Measurements from ENCODE around the gene MOB2. TPM values are rescaled to one million over a fixed set of nuclear protein-coding genes. Genes with fewer than 3 reads are reported as not detected.

MOB2 gene
- total RNA-seq, 2 experiments from 2014 or later, result 37.0 to 38.3 TPM

DNA sequence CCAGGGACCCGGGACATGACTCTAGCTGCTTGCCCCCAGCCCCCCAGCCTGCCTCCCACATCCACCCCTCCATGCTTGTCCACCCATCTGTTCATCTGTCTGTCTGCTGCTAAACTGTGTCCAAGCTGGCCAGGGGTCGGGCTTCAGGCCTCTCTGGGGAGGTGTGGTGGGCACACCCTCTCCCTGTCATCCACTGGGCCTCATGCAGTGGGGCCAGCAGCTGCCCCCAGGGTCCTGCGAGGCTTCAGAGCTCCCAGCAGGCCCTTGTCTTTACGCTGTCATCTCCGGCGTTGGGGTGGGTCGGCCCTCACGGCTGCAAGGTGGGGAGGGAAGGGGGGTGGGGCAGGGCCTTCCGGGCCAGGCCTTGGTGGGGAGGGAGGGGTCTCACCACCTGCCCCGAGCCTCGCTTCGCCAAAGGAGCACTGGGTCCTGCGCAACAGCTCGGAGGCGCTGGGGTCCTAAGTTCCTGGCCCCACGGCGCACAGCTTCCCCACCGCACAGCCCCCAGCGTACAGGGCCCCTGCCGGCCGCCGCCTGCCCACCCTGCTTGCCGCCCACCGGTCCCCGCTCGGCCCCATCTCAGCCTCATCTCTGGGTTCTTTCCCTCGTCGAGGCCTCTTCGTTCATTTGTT, 26.7 kb downstream of the MOB2 start:
- H3K4me3 Mint-ChIP-seq, result no peak overlapping the region
- no peak overlapping the region for H3K27ac Mint-ChIP-seq
- H3K36me3 ChIP-seq (ENCODE audit: insufficient read depth, low read length), result no peaks in the 10 kb centered on the region
- ATAC-seq (ENCODE audit: poor library complexity) (no peak), DNase-seq (no peak)
- no peaks in the 10 kb centered on the region for H3K27me3 ChIP-seq (ENCODE audit: control insufficient read depth in 1 of 2, insufficient read depth in 2 of 2, low read length in 2 of 2)
- TF ChIP-seq, protein P1, sequence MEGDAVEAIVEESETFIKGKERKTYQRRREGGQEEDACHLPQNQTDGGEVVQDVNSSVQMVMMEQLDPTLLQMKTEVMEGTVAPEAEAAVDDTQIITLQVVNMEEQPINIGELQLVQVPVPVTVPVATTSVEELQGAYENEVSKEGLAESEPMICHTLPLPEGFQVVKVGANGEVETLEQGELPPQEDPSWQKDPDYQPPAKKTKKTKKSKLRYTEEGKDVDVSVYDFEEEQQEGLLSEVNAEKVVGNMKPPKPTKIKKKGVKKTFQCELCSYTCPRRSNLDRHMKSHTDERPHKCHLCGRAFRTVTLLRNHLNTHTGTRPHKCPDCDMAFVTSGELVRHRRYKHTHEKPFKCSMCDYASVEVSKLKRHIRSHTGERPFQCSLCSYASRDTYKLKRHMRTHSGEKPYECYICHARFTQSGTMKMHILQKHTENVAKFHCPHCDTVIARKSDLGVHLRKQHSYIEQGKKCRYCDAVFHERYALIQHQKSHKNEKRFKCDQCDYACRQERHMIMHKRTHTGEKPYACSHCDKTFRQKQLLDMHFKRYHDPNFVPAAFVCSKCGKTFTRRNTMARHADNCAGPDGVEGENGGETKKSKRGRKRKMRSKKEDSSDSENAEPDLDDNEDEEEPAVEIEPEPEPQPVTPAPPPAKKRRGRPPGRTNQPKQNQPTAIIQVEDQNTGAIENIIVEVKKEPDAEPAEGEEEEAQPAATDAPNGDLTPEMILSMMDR (IDR thresholded peaks at IDR 0.05), result no peak
- peaks cover 0 to 16% of the 10 kb centered on the region in 2 experiments for H3K9me3 ChIP-seq (ENCODE audit: control insufficient read depth in 1 of 2, insufficient read depth in 1 of 2, low read length in 2 of 2)
- H3K9me3 Mint-ChIP-seq, result no peaks in the 10 kb centered on the region
- intact Hi-C loops (cut with DNase I, micrococcal nuclease), result no loop called here
- no peaks in the 10 kb centered on the region for H3K4me1 Mint-ChIP-seq (ENCODE audit: low read depth)
- ChIA-PET POLR2A (no interaction called here), CTCF (no interaction called here)
- H3K27me3 Mint-ChIP-seq, result no peaks in the 10 kb centered on the region
- H3K27ac ChIP-seq (ENCODE audit: low read depth in 1 of 2, low read length in 2 of 2), result no peak overlapping the region
- no peak overlapping the region for H3K4me3 ChIP-seq (ENCODE audit: low read length)
- peaks cover 5% of the 10 kb centered on the region for H3K4me1 ChIP-seq (ENCODE audit: insufficient read depth, low read length)
- no peaks in the 10 kb centered on the region for H3K36me3 Mint-ChIP-seq (ENCODE audit: low read depth)

DNA sequence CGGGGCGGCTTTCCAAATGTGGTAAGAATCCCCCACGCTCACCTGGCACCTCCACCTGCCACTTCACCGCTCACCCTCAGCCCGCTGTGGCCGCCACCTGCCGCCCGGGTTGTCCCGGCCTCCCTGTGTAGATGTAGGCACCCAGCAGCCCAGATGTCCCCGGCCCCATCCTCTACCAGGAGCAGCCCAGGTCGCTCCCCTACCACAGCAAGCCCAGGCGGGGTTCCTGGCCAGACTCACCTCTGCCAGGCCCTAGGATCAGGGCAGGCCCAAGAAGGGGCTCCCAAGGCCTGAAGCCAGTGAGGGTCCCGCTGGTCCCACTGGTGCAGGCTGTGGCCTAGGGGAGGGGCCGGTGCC, 27.4 kb downstream of the MOB2 start:
- DNase-seq (no peak), ATAC-seq (ENCODE audit: poor library complexity) (no peak)
- no peaks in the 10 kb centered on the region for H3K36me3 ChIP-seq (ENCODE audit: insufficient read depth, low read length)
- H3K4me3 ChIP-seq (ENCODE audit: low read length), result no peak overlapping the region
- intact Hi-C loops (cut with DNase I, micrococcal nuclease), result no loop called here
- H3K4me1 Mint-ChIP-seq (ENCODE audit: low read depth), result no peaks in the 10 kb centered on the region
- H3K27ac ChIP-seq (ENCODE audit: low read depth in 1 of 2, low read length in 2 of 2), result no peak overlapping the region
- no peaks in the 10 kb centered on the region for H3K9me3 Mint-ChIP-seq
- H3K4me3 Mint-ChIP-seq, result no peak overlapping the region
- CTCF ChIA-PET, result no interaction called here
- peaks cover 5% of the 10 kb centered on the region for H3K4me1 ChIP-seq (ENCODE audit: insufficient read depth, low read length)
- POLR2A ChIA-PET, result no interaction called here
- H3K27me3 ChIP-seq (ENCODE audit: control insufficient read depth in 1 of 2, insufficient read depth in 2 of 2, low read length in 2 of 2), result no peaks in the 10 kb centered on the region
- no peaks in the 10 kb centered on the region for H3K27me3 Mint-ChIP-seq
- H3K27ac Mint-ChIP-seq, result no peak overlapping the region
- TF ChIP-seq, protein P1 (IDR thresholded peaks at IDR 0.05), result no peak
- peaks cover 0 to 9% of the 10 kb centered on the region in 2 experiments for H3K9me3 ChIP-seq (ENCODE audit: control insufficient read depth in 1 of 2, insufficient read depth in 1 of 2, low read length in 2 of 2)
- no peaks in the 10 kb centered on the region for H3K36me3 Mint-ChIP-seq (ENCODE audit: low read depth)

DNA sequence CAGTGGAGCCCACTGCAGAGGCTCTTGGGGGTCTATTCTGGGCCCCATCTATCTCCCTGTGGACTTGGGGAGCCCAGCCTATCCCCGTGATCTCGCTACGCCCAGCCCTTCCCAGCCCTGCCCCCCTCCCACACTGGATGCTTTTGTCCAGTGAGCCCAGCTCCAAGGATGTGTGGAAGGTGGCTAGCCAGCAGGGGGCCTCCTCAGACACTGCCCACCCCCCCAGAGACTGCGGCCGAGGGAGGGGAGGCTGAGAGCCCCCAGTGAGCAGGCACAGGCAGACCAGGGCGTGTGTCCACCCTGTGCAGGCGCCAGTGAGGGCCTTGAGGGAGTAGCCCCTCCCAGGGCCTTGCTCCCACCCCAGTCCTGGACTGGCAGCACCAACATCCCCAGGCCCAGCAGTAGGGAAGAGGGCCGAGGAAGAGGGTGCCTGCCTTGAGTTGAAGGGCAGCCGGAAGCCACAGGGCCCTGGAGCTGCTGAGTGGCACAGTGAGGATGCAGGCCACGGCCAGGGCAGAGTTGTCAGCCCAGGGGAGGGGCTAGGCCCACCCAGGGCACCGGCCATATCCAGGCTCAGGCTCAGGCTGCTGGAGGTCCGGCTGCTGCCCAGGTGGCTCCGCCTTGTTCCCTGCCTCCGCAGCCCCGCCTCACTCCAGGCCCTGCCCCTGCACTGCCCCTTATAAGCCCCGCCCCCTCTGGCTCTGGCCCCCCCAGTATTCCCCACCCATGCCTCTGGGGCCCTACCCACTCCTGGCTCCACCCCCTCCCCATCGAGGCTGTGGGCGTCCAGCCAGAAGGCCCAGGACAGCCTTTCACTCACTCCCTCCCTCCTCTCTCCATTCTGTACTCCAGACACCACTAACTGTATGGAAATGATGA, 28.0 kb downstream of the MOB2 start:
- Mint-ChIP-seq H3K27ac (no peak overlapping the region), H3K36me3 (ENCODE audit: low read depth) (no peaks in the 10 kb centered on the region), H3K9me3 (no peaks in the 10 kb centered on the region), H3K4me3 (no peak overlapping the region), H3K4me1 (ENCODE audit: low read depth) (no peaks in the 10 kb centered on the region), H3K27me3 (no peaks in the 10 kb centered on the region)
- Histone ChIP-seq H3K27ac (ENCODE audit: low read depth in 1 of 2, low read length in 2 of 2) (no peak overlapping the region), H3K36me3 (ENCODE audit: insufficient read depth, low read length) (no peaks in the 10 kb centered on the region), H3K9me3 (ENCODE audit: control insufficient read depth in 1 of 2, insufficient read depth in 1 of 2, low read length in 2 of 2) (peaks cover 0 to 3% of the 10 kb centered on the region in 2 experiments), H3K4me1 (ENCODE audit: insufficient read depth, low read length) (peaks cover 9% of the 10 kb centered on the region), H3K4me3 (ENCODE audit: low read length) (no peak overlapping the region), H3K27me3 (ENCODE audit: control insufficient read depth in 1 of 2, insufficient read depth in 2 of 2, low read length in 2 of 2) (no peaks in the 10 kb centered on the region)
- TF ChIP-seq, protein P1 (IDR thresholded peaks at IDR 0.05), result no peak
- intact Hi-C loops (cut with DNase I, micrococcal nuclease), result no loop called here
- DNase-seq (no peak), ATAC-seq (ENCODE audit: poor library complexity) (no peak)
- ChIA-PET POLR2A (no interaction called here), CTCF (no interaction called here)
